ENCODE data around the gene KCTD13. TPM values are rescaled to one million over a fixed set of nuclear protein-coding genes. Genes with fewer than 3 reads are reported as not detected.
"Not testable (repeated sequence)": the region's sequence is repeated elsewhere in the genome, so short reads cannot be mapped to it uniquely, and the experiment has no call there.

The KCTD13 gene
- total RNA-seq, 1 experiment from 2014 or later: 5.3 TPM

GRCh38 chr16:29947897-29948296 is 21.9 kb upstream of the KCTD13 start:
- DNase-seq (ENCODE audit: low read depth): no peak

- DNase-seq (ENCODE audit: low read depth): peak; percentile 98
These were observed 18.1 kb upstream of the KCTD13 start for GRCh38 chr16:29943846-29944799.

GRCh38 chr16:29940656-29941055 is 14.6 kb upstream of the KCTD13 start:
- DNase-seq (ENCODE audit: low read depth): no peak

- DNase-seq (ENCODE audit: low read depth): not testable (repeated sequence)
These were observed 5.7 kb upstream of the KCTD13 start for GRCh38 chr16:29931750-29932149.

GRCh38 chr16:29927070-29927905 is 1.3 kb upstream of the KCTD13 start:
- DNase-seq (ENCODE audit: low read depth): no peak

GRCh38 chr16:29926711-29927052 is 656 bp upstream of the KCTD13 start:
- DNase-seq (ENCODE audit: low read depth): peak; percentile 44

- DNase-seq (ENCODE audit: low read depth): no peak
These were observed 795 bp downstream of the KCTD13 start for GRCh38 chr16:29925105-29925756.

- no peak for DNase-seq (ENCODE audit: low read depth)
These were observed 3.0 kb downstream of the KCTD13 start for GRCh38 chr16:29922986-29923501.

- no peak for DNase-seq (ENCODE audit: low read depth)
These were observed 3.7 kb downstream of the KCTD13 start for GRCh38 chr16:29922326-29922725.

- DNase-seq (ENCODE audit: low read depth): no peak
These were observed 5.0 kb downstream of the KCTD13 start for GRCh38 chr16:29921034-29921385.

GRCh38 chr16:29920288-29921033 is 5.6 kb downstream of the KCTD13 start:
- DNase-seq (ENCODE audit: low read depth): no peak

- DNase-seq (ENCODE audit: low read depth): no peak
These were observed 9.0 kb downstream of the KCTD13 start for GRCh38 chr16:29916979-29917378.

GRCh38 chr16:29915590-29916247 is 10.3 kb downstream of the KCTD13 start:
- peak; percentile 51 for DNase-seq (ENCODE audit: low read depth)

GRCh38 chr16:29913514-29913913 is 12.5 kb downstream of the KCTD13 start:
- DNase-seq (ENCODE audit: low read depth): no peak

- DNase-seq (ENCODE audit: low read depth): no peak
These were observed 13.9 kb downstream of the KCTD13 start for GRCh38 chr16:29912087-29912486.

GRCh38 chr16:29911676-29912010 is 14.4 kb downstream of the KCTD13 start:
- DNase-seq (ENCODE audit: low read depth): no peak

GRCh38 chr16:29910819-29911675 is 15.0 kb downstream of the KCTD13 start:
- no peak for DNase-seq (ENCODE audit: low read depth)

- DNase-seq (ENCODE audit: low read depth): not testable (repeated sequence)
These were observed 16.2 kb downstream of the KCTD13 start for GRCh38 chr16:29909851-29910250.

- peak; percentile 30 for DNase-seq (ENCODE audit: low read depth)
These were observed 16.6 kb downstream of the KCTD13 start for GRCh38 chr16:29909391-29909790.

GRCh38 chr16:29908719-29909220 is 17.3 kb downstream of the KCTD13 start:
- no peak for DNase-seq (ENCODE audit: low read depth)

Measured in RPMI7951 (cell line).